Body of pancreas (tissue), 4 donors: Measurements from ENCODE around the gene NPTN.

Source experiments
- POLR2A ChIP-seq, 3 donors: fragments of 450-650 bp; IDR thresholded peaks; one replicate each; pipeline ENCODE4 v1.6.1; 2016; ENCODE audit warnings: antibody characterized with exemption in 3 of 3, mild to moderate bottlenecking in 2 of 3
- TF ChIP-seq, protein P1 (sequence below), 7 experiments: fragments of 450-650 bp in 4 of 7; fragments of 200-600 bp in 3 of 7; sonication (generic) in 3 of 7; IDR thresholded peaks; one replicate each; pipeline ENCODE4 v1.5.1; 2016 to 2019; ENCODE audit warnings: antibody characterized with exemption in 7 of 7

DNA sequence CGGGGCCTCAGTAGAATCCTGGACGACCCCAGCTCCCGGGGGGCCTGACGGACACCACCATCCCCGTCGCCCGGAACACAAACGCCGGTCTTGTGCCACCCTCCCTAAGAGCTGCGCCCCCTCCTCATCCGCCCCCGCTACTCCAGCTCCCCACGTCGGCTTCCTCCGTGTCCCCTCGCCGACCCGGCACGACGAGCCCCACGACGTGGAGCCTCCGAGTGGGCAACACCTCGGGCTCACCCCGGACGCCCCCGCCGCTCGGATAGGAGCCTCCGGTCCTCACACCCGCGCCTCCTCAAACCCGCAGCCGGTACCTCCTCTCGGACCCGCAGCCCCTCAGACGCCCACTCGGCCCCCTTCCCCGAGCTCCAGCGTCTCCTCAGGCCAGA is 525 bp downstream of the NPTN start:
- TF ChIP-seq, protein P1, sequence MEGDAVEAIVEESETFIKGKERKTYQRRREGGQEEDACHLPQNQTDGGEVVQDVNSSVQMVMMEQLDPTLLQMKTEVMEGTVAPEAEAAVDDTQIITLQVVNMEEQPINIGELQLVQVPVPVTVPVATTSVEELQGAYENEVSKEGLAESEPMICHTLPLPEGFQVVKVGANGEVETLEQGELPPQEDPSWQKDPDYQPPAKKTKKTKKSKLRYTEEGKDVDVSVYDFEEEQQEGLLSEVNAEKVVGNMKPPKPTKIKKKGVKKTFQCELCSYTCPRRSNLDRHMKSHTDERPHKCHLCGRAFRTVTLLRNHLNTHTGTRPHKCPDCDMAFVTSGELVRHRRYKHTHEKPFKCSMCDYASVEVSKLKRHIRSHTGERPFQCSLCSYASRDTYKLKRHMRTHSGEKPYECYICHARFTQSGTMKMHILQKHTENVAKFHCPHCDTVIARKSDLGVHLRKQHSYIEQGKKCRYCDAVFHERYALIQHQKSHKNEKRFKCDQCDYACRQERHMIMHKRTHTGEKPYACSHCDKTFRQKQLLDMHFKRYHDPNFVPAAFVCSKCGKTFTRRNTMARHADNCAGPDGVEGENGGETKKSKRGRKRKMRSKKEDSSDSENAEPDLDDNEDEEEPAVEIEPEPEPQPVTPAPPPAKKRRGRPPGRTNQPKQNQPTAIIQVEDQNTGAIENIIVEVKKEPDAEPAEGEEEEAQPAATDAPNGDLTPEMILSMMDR (IDR thresholded peaks at IDR 0.05) = no peak
- no peak for TF ChIP-seq POLR2A (IDR thresholded peaks at IDR 0.05)
